Thoracic aorta (tissue), 2 donors: ENCODE measurements around the gene GPX3. TPM values are rescaled to one million over a fixed set of nuclear protein-coding genes. Genes with fewer than 3 reads are reported as not detected.

Experiments
- ATAC-seq: fragments of 150-250 bp; one replicate; pipeline ENCODE4 v1.8.0; 2017; ENCODE audit warnings: low read depth; ENCODE audit not compliant: insufficient number of reproducible peaks, low FRiP score
- DNase-seq: peaks from one replicate; pipeline ENCODE4 v3.0.0-alpha.2; 2020; ENCODE audit warnings: low spot score
- H3K27ac ChIP-seq, 2 donors: fragments of 200-600 bp; sonication (generic); 1 replicate in 1 of 2; 2 replicates in 1 of 2; pipeline ENCODE4 v1.5.1; 2016; ENCODE audit warnings: mild to moderate bottlenecking in 2 of 2, moderate library complexity in 2 of 2
- H3K27me3 ChIP-seq: fragments of 200-600 bp; sonication (generic); replicated peaks from 2 replicates; pipeline ENCODE4 v1.6.0; 2016; ENCODE audit warnings: mild to moderate bottlenecking; ENCODE audit not compliant: insufficient read depth
- H3K36me3 ChIP-seq: fragments of 200-600 bp; sonication (generic); one replicate; pipeline ENCODE4 v1.5.1; 2016
- H3K4me1 ChIP-seq, 2 donors: fragments of 200-600 bp; sonication (generic); 1 replicate in 1 of 2; 2 replicates in 1 of 2; pipeline versions ENCODE4 v1.5.1 to v1.6.0; 2016; ENCODE audit warnings: low read depth in 2 of 2, mild to moderate bottlenecking in 1 of 2; ENCODE audit not compliant: control insufficient read depth in 1 of 2
- H3K4me3 ChIP-seq: fragments of 200-600 bp; sonication (generic); 2 replicates; pipeline ENCODE4 v1.5.1; 2016; ENCODE audit warnings: mild to moderate bottlenecking
- H3K9me3 ChIP-seq: fragments of 200-600 bp; sonication (generic); 2 replicates; pipeline ENCODE4 v1.5.1; 2016
- total RNA-seq, 2 donors: library from RNA; depleted of rRNA; stranded (reverse); fragments of >200 nt; gene quantifications; one replicate each; pipeline versions ENCODE4 v1.1.0 to v1.2.3, GENCODE V29; 2016
- TF ChIP-seq, protein P1 (sequence below): fragments of 200-600 bp; sonication (generic); IDR thresholded peaks from one replicate; pipeline ENCODE4 v1.5.1; 2019; ENCODE audit warnings: antibody characterized with exemption

Gene GPX3
- total RNA-seq, 2 donors from 2014 or later = 1,240 to 1,874 TPM

DNA sequence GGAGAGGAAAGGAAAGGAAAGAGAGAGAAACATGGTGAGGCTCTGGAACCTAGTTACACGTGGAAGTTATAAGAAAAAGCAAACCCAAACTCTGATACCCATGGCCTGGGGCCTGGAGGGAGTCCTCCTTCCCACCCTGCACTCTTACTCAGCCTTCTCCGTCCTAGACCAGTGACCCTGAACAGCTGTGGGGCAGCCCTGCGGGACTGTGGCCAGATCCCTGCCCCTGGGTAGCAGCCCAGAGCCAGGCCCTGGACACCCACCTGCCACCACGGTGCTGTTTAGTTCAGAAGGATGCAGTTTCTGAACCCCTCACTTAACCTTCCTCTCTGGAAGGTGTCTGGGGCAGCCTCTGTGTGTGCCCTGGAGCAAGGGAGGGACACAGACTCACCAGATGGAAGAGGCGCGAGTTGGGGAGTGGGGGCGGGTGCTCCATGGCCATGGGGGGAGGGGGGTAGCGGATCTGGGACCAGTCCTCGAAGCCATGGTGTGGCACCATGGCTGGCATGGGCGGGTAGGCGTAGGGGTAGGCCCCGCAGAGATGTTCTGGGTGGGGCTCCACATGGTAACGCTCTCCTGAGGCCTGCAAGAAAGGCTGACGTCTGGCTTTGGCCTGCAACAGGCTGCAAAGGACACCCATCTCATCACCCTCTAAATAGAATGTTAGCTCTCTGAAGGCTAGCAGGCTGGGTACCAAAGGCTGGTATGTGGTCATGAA is 13.0 kb downstream of the GPX3 start:
- H3K4me1 ChIP-seq = peaks cover 2 to 29% of the 10 kb centered on the region in 2 donors
- DNase-seq (no peak), ATAC-seq (no peak)
- H3K36me3 ChIP-seq = peaks cover 69% of the 10 kb centered on the region
- no peak overlapping the region for H3K4me3 ChIP-seq
- H3K9me3 ChIP-seq = no peaks in the 10 kb centered on the region
- TF ChIP-seq, protein P1, sequence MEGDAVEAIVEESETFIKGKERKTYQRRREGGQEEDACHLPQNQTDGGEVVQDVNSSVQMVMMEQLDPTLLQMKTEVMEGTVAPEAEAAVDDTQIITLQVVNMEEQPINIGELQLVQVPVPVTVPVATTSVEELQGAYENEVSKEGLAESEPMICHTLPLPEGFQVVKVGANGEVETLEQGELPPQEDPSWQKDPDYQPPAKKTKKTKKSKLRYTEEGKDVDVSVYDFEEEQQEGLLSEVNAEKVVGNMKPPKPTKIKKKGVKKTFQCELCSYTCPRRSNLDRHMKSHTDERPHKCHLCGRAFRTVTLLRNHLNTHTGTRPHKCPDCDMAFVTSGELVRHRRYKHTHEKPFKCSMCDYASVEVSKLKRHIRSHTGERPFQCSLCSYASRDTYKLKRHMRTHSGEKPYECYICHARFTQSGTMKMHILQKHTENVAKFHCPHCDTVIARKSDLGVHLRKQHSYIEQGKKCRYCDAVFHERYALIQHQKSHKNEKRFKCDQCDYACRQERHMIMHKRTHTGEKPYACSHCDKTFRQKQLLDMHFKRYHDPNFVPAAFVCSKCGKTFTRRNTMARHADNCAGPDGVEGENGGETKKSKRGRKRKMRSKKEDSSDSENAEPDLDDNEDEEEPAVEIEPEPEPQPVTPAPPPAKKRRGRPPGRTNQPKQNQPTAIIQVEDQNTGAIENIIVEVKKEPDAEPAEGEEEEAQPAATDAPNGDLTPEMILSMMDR = no peak
- H3K27me3 ChIP-seq = no peaks in the 10 kb centered on the region
- H3K27ac ChIP-seq = no peak overlapping the region

DNA sequence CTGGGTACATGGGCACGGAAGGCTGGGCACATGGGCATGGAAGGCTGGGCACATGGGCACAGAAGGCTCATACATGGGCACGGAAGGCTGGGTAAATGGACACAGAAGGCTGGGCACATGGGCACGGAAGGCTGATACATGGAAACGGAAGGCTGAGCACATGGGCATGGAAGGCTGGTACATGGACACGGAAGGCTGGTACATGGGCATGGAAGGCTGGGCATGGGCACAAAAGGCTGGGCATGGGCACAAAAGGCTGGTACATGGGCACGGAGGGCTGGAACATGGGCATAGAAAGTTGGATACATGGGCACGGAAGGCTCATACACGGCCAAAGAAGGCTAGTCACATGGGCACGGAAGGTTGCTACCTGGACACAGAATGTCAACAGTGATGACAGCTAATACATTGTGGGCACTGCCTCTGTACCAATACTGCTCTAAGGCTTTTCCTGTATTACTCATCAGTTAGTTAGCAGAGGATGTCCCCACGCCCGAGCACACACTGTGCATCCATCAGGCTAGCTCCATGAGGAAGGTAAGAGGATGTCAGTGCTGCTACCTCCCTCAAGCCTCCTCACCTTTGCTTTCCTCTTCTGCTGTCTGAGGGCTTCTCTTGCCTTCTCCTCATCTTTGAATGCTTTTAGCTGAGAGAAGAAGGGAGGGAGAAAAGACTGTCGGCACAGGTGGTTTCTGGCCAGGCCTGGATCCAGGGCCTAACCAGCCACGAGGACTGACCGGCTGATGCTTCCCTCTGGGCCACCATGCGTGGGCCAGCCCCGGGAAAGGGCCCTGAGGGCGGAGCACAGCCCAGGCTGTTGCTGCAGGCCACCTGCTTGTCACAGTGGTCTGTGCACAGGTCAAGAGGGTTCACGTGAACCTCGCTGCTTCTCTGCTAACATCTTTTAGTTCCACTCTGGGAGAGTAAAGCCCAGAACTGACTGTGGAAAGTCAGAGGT is 14.3 kb downstream of the GPX3 start:
- ATAC-seq = no peak
- Histone ChIP-seq H3K4me1 (peaks cover 13 to 39% of the 10 kb centered on the region in 2 donors), H3K27me3 (no peaks in the 10 kb centered on the region), H3K27ac (no peak overlapping the region), H3K36me3 (peaks cover 57% of the 10 kb centered on the region), H3K9me3 (no peaks in the 10 kb centered on the region), H3K4me3 (no peak overlapping the region)
- TF ChIP-seq, protein P1 = no peak
- DNase-seq = no peak

DNA sequence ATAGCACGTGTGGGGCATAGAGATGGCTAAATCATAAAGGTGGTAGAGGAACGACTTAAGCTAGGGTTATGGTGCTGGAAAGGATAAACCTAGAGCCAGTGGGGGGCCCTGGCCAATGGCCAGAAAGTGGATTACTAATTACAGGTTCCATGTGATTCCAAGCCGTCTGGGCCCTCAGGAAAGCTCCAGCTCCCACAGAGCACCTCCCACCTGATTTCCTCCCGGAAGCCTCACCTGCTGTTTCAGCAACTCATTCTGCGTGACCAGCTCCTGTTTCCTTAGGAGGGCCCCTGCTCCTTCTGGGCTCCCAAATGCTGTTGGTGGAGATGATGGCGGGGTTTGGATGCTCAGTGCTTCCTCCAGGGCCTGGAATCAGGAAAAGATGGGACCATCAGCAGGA is 16.2 kb downstream of the GPX3 start:
- no peak overlapping the region for H3K27ac ChIP-seq
- DNase-seq (no peak), ATAC-seq (no peak)
- no peaks in the 10 kb centered on the region for H3K27me3 ChIP-seq
- TF ChIP-seq, protein P1 = no peak
- no peak overlapping the region for H3K4me3 ChIP-seq
- peaks cover 59% of the 10 kb centered on the region for H3K36me3 ChIP-seq
- H3K9me3 ChIP-seq = no peaks in the 10 kb centered on the region
- peaks cover 13 to 24% of the 10 kb centered on the region in 2 donors for H3K4me1 ChIP-seq

DNA sequence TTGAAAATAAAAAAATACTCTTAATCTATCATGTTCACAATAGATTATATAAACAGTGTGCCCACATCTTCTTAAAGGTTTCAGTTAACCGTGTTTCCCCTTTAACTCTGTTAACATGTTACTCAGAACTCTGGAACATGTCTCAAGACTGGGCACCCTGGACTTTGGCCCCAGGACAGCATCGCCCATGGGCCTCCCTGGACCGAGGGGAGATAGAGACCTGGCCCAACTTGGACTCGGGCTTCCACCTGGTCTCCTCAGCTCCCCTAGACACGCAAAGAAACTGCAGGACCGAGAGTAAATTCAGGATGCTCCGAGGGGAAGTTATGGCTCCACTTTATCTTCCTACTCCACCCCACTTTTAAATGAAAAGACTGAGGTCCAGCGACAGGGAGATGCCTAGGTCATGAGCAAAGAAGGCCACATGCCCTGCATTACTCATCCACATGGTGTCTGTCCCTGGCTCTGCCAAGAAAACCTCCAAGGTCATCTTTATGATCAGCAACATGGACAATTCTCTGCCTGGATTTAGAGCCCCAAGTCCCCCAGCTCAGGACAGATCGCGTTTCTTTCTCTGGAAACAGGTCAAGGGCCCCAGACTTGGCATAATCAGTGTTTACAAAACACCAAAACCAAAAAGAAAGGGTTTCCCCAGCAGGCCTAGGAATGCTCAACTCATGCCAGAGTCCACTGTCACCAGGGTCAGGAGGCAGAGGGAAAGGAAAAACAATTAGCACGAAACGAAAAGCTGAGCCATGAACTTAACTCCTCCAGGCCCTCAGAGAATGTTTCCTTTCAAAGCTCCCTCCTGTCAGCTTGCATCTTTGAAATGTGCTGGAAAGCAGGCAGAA is 17.4 kb downstream of the GPX3 start:
- Histone ChIP-seq H3K27me3 (no peaks in the 10 kb centered on the region), H3K36me3 (peaks cover 59% of the 10 kb centered on the region), H3K4me3 (no peak overlapping the region), H3K27ac (peak overlapping the region; percentile 37 to 67), H3K9me3 (no peaks in the 10 kb centered on the region), H3K4me1 (peaks cover 13 to 24% of the 10 kb centered on the region in 2 donors)
- TF ChIP-seq, protein P1 = no peak
- DNase-seq (no peak), ATAC-seq (peak; percentile 48)
